A549 (cell line): ENCODE data around the gene IGF2.

ENCODE experiments used
- KDM1A ChIP-seq: fragments of 200-600 bp; sonication (generic); IDR thresholded peaks from 2 replicates; pipeline ENCODE4 v1.6.1; 2016; ENCODE audit warnings: low read depth, mild to moderate bottlenecking
- KDM5A ChIP-seq: fragments of 200-600 bp; sonication (generic); IDR thresholded peaks from 2 replicates; pipeline ENCODE4 v1.6.1; 2016; ENCODE audit warnings: antibody characterized with exemption, mild to moderate bottlenecking
- MAZ ChIP-seq: fragments of 150-350 bp; IDR thresholded peaks from 2 replicates; pipeline ENCODE4 v1.6.1; 2014; ENCODE audit warnings: antibody characterized with exemption, low read depth, low read length, borderline replicate concordance
- POLR2A ChIP-seq: IDR thresholded peaks from 2 replicates; pipeline ENCODE4 v1.6.1; 2012; ENCODE audit warnings: mild to moderate bottlenecking, low read length
- POLR2AphosphoS2 ChIP-seq: conservative IDR thresholded peaks from 2 replicates; pipeline ENCODE4 v1.6.1; 2012; ENCODE audit warnings: low read length, improper control_type of control experiment, inconsistent platforms
- RAD21 ChIP-seq, 2 experiments: fragments of >200 bp in 1 of 2; sonication (Bioruptor Twin) in 1 of 2; formaldehyde crosslinking in 1 of 2; IDR thresholded peaks in 1 of 2; conservative IDR thresholded peaks in 1 of 2; 2 replicates in 1 of 2; 3 replicates in 1 of 2; pipeline ENCODE4 v1.6.1; 2012 to 2018; ENCODE audit warnings: inconsistent platforms in 1 of 2
- ZSCAN20 ChIP-seq: fragments of 250-450 bp; sonication (Bioruptor Pico); IDR thresholded peaks from 2 replicates; pipeline ENCODE4 v1.8.0; 2022; ENCODE audit warnings: mild to moderate bottlenecking, moderate library complexity
- TF ChIP-seq, protein P1 (sequence below): fragments of >200 bp; sonication (Bioruptor Twin); formaldehyde crosslinking; IDR thresholded peaks from 3 replicates; pipeline ENCODE4 v1.5.1; 2016

DNA sequence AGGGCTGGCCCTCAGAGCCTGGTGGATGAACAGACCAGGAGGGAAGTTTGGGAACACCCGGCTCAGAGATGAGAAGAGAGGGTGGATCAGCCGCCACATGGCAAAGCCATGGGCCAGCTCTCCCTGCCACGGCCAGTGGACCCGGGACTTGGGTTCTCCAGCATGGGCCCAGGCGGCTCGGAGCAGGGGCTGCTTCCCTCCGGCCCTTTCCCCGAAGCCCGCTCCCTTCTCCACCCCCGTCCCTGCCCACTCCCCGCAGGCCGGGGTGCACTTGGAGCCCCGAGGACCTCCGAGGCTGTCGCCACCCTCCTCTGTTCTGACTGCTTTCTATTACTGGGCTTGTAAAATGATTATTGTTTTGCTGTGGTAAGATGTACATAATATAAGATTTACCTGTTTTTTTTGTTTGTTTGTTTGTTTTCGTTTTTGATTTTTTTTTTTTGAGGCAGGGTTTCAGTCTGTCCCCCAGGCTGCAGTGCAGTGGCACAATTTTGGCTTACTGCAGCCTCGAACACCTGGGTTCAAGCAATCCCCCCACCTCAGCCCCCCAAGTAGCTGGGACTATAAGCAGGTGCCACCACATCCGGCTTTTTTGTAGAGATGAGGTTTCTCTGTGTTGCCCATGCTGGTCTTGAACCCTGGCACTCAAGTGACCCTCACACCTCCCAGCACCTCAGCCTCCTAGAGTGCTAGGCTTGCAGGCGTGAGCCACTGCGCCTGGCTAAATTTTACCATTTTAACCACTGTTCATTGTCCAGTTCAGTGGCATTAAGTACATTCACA is 43.7 kb upstream of the IGF2 start:
- no peak for TF ChIP-seq KDM1A
- TF ChIP-seq, protein P1, sequence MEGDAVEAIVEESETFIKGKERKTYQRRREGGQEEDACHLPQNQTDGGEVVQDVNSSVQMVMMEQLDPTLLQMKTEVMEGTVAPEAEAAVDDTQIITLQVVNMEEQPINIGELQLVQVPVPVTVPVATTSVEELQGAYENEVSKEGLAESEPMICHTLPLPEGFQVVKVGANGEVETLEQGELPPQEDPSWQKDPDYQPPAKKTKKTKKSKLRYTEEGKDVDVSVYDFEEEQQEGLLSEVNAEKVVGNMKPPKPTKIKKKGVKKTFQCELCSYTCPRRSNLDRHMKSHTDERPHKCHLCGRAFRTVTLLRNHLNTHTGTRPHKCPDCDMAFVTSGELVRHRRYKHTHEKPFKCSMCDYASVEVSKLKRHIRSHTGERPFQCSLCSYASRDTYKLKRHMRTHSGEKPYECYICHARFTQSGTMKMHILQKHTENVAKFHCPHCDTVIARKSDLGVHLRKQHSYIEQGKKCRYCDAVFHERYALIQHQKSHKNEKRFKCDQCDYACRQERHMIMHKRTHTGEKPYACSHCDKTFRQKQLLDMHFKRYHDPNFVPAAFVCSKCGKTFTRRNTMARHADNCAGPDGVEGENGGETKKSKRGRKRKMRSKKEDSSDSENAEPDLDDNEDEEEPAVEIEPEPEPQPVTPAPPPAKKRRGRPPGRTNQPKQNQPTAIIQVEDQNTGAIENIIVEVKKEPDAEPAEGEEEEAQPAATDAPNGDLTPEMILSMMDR = no peak
- TF ChIP-seq POLR2A = no peak
- no peak for TF ChIP-seq ZSCAN20
- TF ChIP-seq KDM5A = no peak
- no peak for TF ChIP-seq MAZ
- TF ChIP-seq RAD21 (conservative IDR thresholded peaks at IDR 0.05 in 1 of 2, IDR thresholded peaks at IDR 0.05 in 1 of 2) = no peak
- no peak for TF ChIP-seq POLR2AphosphoS2
